ENCODE data around the gene GTPBP10.
A peak's percentile ranks its signal among the peaks of the same experiment; 100 is the strongest.

GTPBP10 gene

GRCh38 chr7:90383422-90383821 lies 36.9 kb downstream of the GTPBP10 start:
- DNase-seq: no peak

- DNase-seq: no peak
Observed at GRCh38 chr7:90383861-90384260, 37.3 kb downstream of the GTPBP10 start.

GRCh38 chr7:90384433-90384832 lies 37.9 kb downstream of the GTPBP10 start:
- DNase-seq: no peak

- DNase-seq: no peak
Observed at GRCh38 chr7:90387470-90388240, 41.1 kb downstream of the GTPBP10 start.

GRCh38 chr7:90390926-90391325 lies 44.4 kb downstream of the GTPBP10 start:
- no peak for DNase-seq

GRCh38 chr7:90391488-90391887 lies 45.0 kb downstream of the GTPBP10 start:
- no peak for DNase-seq

GRCh38 chr7:90396420-90396819 lies 49.9 kb downstream of the GTPBP10 start:
- no peak for DNase-seq

GRCh38 chr7:90401989-90402388 lies 55.5 kb downstream of the GTPBP10 start:
- no peak for DNase-seq

- DNase-seq: no peak
Observed at GRCh38 chr7:90402785-90403173, 56.3 kb downstream of the GTPBP10 start.

- DNase-seq: peak; percentile 82
Observed at GRCh38 chr7:90403174-90404113, 56.9 kb downstream of the GTPBP10 start, which contains the start of gene CLDN12. Gene CLDN12 (plus strand): TSS chr7:90403461. CDS start chr7:90412677, 9,216 bp downstream.

- no peak for DNase-seq
Observed at GRCh38 chr7:90404777-90405176, 58.3 kb downstream of the GTPBP10 start.

GRCh38 chr7:90407484-90407821 lies 60.9 kb downstream of the GTPBP10 start:
- no peak for DNase-seq

- DNase-seq: no peak
Observed at GRCh38 chr7:90408142-90408541, 61.6 kb downstream of the GTPBP10 start.

- no peak for DNase-seq
Observed at GRCh38 chr7:90409667-90410066, 63.2 kb downstream of the GTPBP10 start.

- DNase-seq: no peak
Observed at GRCh38 chr7:90411510-90411909, 65.0 kb downstream of the GTPBP10 start.

GRCh38 chr7:90412458-90413184 lies 66.1 kb downstream of the GTPBP10 start:
- peak; percentile 4 for DNase-seq

- DNase-seq: no peak
Observed at GRCh38 chr7:90413185-90413528, 66.6 kb downstream of the GTPBP10 start.

- DNase-seq: no peak
Observed at GRCh38 chr7:90421651-90422050, 75.1 kb downstream of the GTPBP10 start.

- DNase-seq: no peak
Observed at GRCh38 chr7:90424720-90425119, 78.2 kb downstream of the GTPBP10 start.

- no peak for DNase-seq
Observed at GRCh38 chr7:90425376-90425775, 78.9 kb downstream of the GTPBP10 start.

- no peak for DNase-seq
Observed at GRCh38 chr7:90430614-90431460, 84.3 kb downstream of the GTPBP10 start.

GRCh38 chr7:90432752-90433151 lies 86.2 kb downstream of the GTPBP10 start:
- DNase-seq: no peak
